GM12865 (cell line): Measurements from ENCODE around the gene ADAP2.
"Not testable (repeated sequence)": the region's sequence is repeated elsewhere in the genome, so short reads cannot be mapped to it uniquely, and the experiment has no call there.

Source experiments
- DNase-seq: peaks from one replicate; pipeline ENCODE4 v3.0.0; 2010; ENCODE audit warnings: low read depth
- H3K4me3 ChIP-seq: 2 replicates; pipeline ENCODE4 v1.5.1; 2011; ENCODE audit warnings: mild to moderate bottlenecking, low read depth, low read length, control low read depth
- CTCF ChIP-seq: IDR thresholded peaks from 2 replicates; pipeline ENCODE4 v1.5.1; 2011; ENCODE audit warnings: low read length, control low read depth, low read depth, inconsistent platforms; ENCODE audit not compliant: insufficient read depth; ENCODE audit errors: missing control alignments

The ADAP2 gene

GRCh38 chr17:30930495-30930894 is 8.8 kb downstream of the ADAP2 start:
- H3K4me3 ChIP-seq = no peak overlapping the region
- no peak for TF ChIP-seq CTCF
- DNase-seq = no peak

GRCh38 chr17:30931582-30931981 is 9.8 kb downstream of the ADAP2 start:
- DNase-seq = not testable (repeated sequence)

GRCh38 chr17:30933966-30934365 is 12.2 kb downstream of the ADAP2 start:
- H3K4me3 ChIP-seq = no peak overlapping the region
- no peak for DNase-seq

More at GRCh38 chr17:30931582-30931981, 9.8 kb downstream of the ADAP2 start:
- not testable (repeated sequence) for H3K4me3 ChIP-seq

DNA sequence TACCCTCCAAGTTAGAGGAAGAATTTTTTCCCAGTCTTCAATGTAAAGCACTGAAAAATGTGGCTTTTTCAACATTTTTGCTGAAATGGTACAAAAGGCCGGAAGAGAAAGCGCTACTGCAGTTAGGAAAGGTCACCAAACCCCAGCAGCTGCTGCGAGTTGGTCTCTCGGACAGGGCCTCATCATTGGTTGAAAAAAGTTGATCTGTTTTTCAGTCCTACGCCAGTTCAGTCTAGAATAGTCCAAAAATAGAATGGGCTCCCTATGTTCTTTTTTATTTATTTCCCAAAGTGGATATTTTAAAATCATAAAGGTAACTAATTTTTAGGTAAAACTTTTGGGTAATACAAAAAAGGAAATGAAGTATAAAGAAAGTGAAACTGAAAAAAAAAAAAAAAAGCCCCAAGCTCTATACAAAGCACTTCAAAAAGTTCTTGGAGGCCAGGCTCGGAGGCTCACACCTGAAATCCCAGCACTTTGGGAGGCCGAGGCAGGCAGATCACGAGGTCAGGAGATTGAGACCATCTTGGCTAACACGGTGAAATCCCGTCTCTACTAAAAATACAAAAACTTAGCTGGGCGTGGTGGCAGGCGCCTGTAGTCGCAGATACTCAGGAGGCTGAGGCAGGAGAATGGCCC is 17.4 kb downstream of the ADAP2 start:
- DNase-seq = peak; percentile 65
- peak overlapping the region; percentile 21; the same call in 1 of the 2 replicates for H3K4me3 ChIP-seq
- no peak for TF ChIP-seq CTCF

More at GRCh38 chr17:30933966-30934365, 12.2 kb downstream of the ADAP2 start:
- TF ChIP-seq CTCF = no peak

GRCh38 chr17:30942308-30943079 is 20.7 kb downstream of the ADAP2 start:
- no peak for TF ChIP-seq CTCF
- DNase-seq = no peak

DNA sequence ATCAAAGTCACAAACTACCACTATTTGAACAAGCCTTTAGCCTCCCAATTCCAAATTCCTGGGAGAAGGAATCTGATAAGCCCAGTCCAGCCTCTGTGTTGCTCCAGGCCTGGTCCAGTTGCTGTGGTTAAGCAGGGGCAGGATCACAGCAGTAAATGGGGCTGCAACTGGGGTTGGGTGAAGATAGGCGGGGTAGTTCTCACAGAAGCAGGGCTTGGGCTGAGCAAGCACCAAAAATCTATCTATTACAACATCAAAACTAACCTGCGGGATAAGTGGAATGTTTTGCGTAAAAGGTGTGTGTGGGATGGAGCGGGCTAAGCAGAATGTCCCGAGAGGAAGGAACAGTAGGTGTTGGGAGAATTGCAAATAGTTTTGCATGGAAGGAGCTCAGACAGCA is 26.1 kb downstream of the ADAP2 start:
- no peak for DNase-seq
- TF ChIP-seq CTCF = no peak
- H3K4me3 ChIP-seq = no peak overlapping the region

More at GRCh38 chr17:30942308-30943079, 20.7 kb downstream of the ADAP2 start:
- H3K4me3 ChIP-seq = no peak overlapping the region

- TF ChIP-seq CTCF = no peak
- no peak overlapping the region for H3K4me3 ChIP-seq
- no peak for DNase-seq
Measured at GRCh38 chr17:30950189-30950588, 28.4 kb downstream of the ADAP2 start.
